OCI-LY7 (cell line): ENCODE results near the gene TSPAN5. TPM values are rescaled to one million over a fixed set of nuclear protein-coding genes. Genes with fewer than 3 reads are reported as not detected.

ENCODE experiments used
- BruUV-seq: library from RNA; stranded (reverse); fragments of 400-500 nt; replicated peaks from 2 replicates; lab custom pipeline; 2021; lab: Mats Ljungman, UMichigan
- CTCF ChIA-PET: fragments of 300-600 bp; sonication (Branson Sonifier 250); formaldehyde crosslinking; loops from one replicate; lab custom pipeline; 2022; ENCODE audit warnings: antibody characterized with exemption; ENCODE audit not compliant: unreplicated experiment; lab: Charles Lee
- POLR2A ChIA-PET: fragments of 300-600 bp; sonication (Branson Sonifier 250); formaldehyde crosslinking; loops from one replicate; lab custom pipeline; 2022; ENCODE audit warnings: antibody characterized with exemption; lab: Charles Lee
- DNase-seq: peaks from one replicate; pipeline ENCODE4 v3.0.0-alpha.2; 2015; ENCODE audit warnings: low spot score
- H2AFZ ChIP-seq: fragments of 200-600 bp; sonication (generic), shearing (Covaris generic); 2 replicates; pipeline ENCODE4 v1.6.1; 2014; ENCODE audit warnings: mild to moderate bottlenecking, antibody characterized with exemption, low read length, moderate library complexity
- H3K27ac ChIP-seq: fragments of 200-600 bp; sonication (generic); 2 replicates; pipeline ENCODE4 v1.5.1; 2014; ENCODE audit warnings: mixed run types, low read depth, mild to moderate bottlenecking, moderate library complexity, low read length, inconsistent platforms; ENCODE audit not compliant: poor library complexity, severe bottlenecking
- H3K36me3 ChIP-seq: fragments of 200-600 bp; sonication (generic); 2 replicates; pipeline ENCODE4 v1.6.1; 2014; ENCODE audit warnings: mild to moderate bottlenecking, antibody characterized with exemption, low read length, moderate library complexity, mixed read lengths; ENCODE audit not compliant: insufficient read depth
- H3K4me1 ChIP-seq: fragments of 200-600 bp; sonication (generic); 2 replicates; pipeline ENCODE4 v1.5.1; 2014; ENCODE audit warnings: mild to moderate bottlenecking, low read length; ENCODE audit not compliant: insufficient read depth, poor library complexity, severe bottlenecking
- H3K4me2 ChIP-seq: fragments of 200-600 bp; sonication (generic); 2 replicates; pipeline ENCODE4 v1.6.1; 2014; ENCODE audit warnings: mild to moderate bottlenecking, low read length
- H3K4me3 ChIP-seq: fragments of 200-600 bp; sonication (generic); 2 replicates; pipeline ENCODE4 v1.5.1; 2014; ENCODE audit warnings: mild to moderate bottlenecking, low read depth, low read length; ENCODE audit not compliant: poor library complexity, severe bottlenecking
- H3K79me2 ChIP-seq: fragments of 200-600 bp; sonication (generic); 2 replicates; pipeline ENCODE4 v1.6.1; 2016; ENCODE audit warnings: low read depth, mild to moderate bottlenecking, low read length, moderate library complexity, mixed read lengths; ENCODE audit not compliant: insufficient read depth
- H3K9me2 ChIP-seq: fragments of 200-600 bp; sonication (generic); 2 replicates; pipeline ENCODE4 v1.6.1; 2016; ENCODE audit warnings: mild to moderate bottlenecking, low read length, mixed read lengths; ENCODE audit not compliant: insufficient read depth
- H3K9me3 ChIP-seq: fragments of 200-600 bp; sonication (generic); 2 replicates; pipeline ENCODE4 v1.6.1; 2014; ENCODE audit warnings: mild to moderate bottlenecking, mixed run types, low read length, mixed read lengths
- H4K20me1 ChIP-seq: fragments of 200-600 bp; sonication (generic); 2 replicates; pipeline ENCODE4 v1.6.1; 2014; ENCODE audit warnings: mild to moderate bottlenecking, antibody characterized with exemption, low read length, moderate library complexity, mixed read lengths; ENCODE audit not compliant: insufficient read depth
- EZH2phosphoT487 ChIP-seq: fragments of 200-600 bp; sonication (generic); IDR thresholded peaks from 2 replicates; pipeline ENCODE4 v1.6.1; 2018; ENCODE audit warnings: low read depth, borderline replicate concordance, mild to moderate bottlenecking, mixed run types, antibody characterized with exemption, low read length, moderate library complexity, mixed read lengths
- intact Hi-C: fragments of 100-400 bp; cut with micrococcal nuclease; formaldehyde crosslinking; loops from one replicate; pipeline ENCODE4 v1.10.0; 2022; ENCODE audit not compliant: unreplicated experiment
- total RNA-seq, 2 experiments: library from RNA; depleted of rRNA in 1 of 2; stranded (reverse); fragments of >200 nt in 1 of 2; shearing (Covaris generic) in 1 of 2; gene quantifications; 2 replicates each; pipeline ENCODE4 v1.2.3, GENCODE V29; 2014 to 2022
- TF ChIP-seq, protein P1 (sequence below): fragments of 200-600 bp; sonication (generic); conservative IDR thresholded peaks from 2 replicates; pipeline ENCODE4 v1.5.1; 2014; ENCODE audit warnings: mild to moderate bottlenecking, antibody characterized with exemption, low read length, moderate library complexity, mixed read lengths

TSPAN5 gene
- total RNA-seq, 2 experiments from 2014 or later, result not detected

DNA sequence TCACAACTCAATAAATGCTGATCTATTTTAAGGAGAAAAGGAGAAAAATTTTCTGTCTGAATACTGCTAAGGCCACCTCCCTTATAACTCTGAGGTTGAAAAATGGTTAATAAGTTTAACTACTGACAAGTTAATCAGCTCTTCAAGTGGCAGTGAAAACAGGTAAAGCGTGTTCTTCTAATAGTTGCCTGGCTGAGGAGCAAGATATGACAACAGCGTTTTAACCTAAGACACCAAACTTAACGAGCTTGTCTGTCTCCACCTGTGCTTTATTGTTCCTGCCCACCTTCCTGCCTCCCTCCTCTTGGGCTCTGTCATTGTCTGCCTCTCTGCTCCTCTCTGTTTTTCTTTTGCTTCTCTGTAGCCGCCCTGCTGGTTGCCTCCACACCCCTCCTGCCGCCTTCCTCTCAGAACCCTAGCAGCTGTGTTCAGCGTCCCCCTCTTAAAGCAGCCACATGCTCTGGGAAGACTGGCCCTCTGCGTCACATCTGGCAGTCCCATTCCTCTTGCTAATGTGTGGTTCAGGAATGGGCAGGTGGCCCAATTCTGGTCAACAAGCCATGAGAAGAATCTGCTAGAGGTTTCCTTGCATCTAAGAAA, 4.3 kb upstream of the TSPAN5 start:
- ChIA-PET POLR2A (interaction anchor here (0.6 to 1.1 kb wide), 2 partner anchors 429 to 524 kb away, joined by 5 to 11 read pairs; no protein-coding TSS in a partner anchor), CTCF (no interaction called here)
- BruUV-seq, result no TSS peak
- Histone ChIP-seq H4K20me1 (no peaks in the 10 kb centered on the region), H3K9me2 (no peaks in the 10 kb centered on the region), H3K79me2 (no peaks in the 10 kb centered on the region), H3K4me3 (no peak overlapping the region), H3K36me3 (no peaks in the 10 kb centered on the region), H3K27ac (no peak overlapping the region), H3K4me2 (no peak overlapping the region), H3K9me3 (no peaks in the 10 kb centered on the region), H3K4me1 (no peaks in the 10 kb centered on the region), H2AFZ (no peak overlapping the region)
- DNase-seq, result no peak
- intact Hi-C loops, result no loop called here
- no peak for TF ChIP-seq EZH2phosphoT487
- TF ChIP-seq, protein P1, sequence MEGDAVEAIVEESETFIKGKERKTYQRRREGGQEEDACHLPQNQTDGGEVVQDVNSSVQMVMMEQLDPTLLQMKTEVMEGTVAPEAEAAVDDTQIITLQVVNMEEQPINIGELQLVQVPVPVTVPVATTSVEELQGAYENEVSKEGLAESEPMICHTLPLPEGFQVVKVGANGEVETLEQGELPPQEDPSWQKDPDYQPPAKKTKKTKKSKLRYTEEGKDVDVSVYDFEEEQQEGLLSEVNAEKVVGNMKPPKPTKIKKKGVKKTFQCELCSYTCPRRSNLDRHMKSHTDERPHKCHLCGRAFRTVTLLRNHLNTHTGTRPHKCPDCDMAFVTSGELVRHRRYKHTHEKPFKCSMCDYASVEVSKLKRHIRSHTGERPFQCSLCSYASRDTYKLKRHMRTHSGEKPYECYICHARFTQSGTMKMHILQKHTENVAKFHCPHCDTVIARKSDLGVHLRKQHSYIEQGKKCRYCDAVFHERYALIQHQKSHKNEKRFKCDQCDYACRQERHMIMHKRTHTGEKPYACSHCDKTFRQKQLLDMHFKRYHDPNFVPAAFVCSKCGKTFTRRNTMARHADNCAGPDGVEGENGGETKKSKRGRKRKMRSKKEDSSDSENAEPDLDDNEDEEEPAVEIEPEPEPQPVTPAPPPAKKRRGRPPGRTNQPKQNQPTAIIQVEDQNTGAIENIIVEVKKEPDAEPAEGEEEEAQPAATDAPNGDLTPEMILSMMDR, result no peak

DNA sequence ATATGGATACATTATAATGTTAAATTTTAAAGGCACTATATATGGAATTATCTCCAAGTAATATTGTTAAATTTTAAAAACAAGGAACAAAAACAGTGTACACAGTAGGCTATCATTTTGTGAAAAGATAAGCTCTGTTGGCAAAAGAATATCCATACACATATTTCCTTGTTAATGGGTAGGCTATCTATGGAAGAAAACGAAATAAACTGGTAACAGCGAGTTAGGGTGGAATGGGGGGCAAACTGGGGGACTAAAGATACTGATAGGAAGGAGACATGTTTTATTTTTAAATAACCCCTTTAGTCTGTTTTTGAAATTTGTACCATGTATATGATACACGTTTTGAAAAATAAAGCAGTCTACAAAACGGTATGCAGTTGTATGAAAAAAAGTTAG, 3.6 kb upstream of the TSPAN5 start:
- ChIA-PET POLR2A (interaction anchor here (0.6 to 1.1 kb wide), 4 partner anchors 8 to 523 kb away, joined by 3 to 11 read pairs (median 4); no protein-coding TSS in a partner anchor), CTCF (no interaction called here)
- Histone ChIP-seq H3K9me3 (no peaks in the 10 kb centered on the region), H2AFZ (no peak overlapping the region), H3K27ac (no peak overlapping the region), H3K4me2 (no peak overlapping the region), H4K20me1 (no peaks in the 10 kb centered on the region), H3K4me3 (no peak overlapping the region), H3K9me2 (no peaks in the 10 kb centered on the region), H3K4me1 (no peaks in the 10 kb centered on the region), H3K79me2 (no peaks in the 10 kb centered on the region), H3K36me3 (no peaks in the 10 kb centered on the region)
- intact Hi-C loops, result no loop called here
- no peak for TF ChIP-seq EZH2phosphoT487
- TF ChIP-seq, protein P1, result no peak
- DNase-seq, result no peak
- no TSS peak for BruUV-seq

DNA sequence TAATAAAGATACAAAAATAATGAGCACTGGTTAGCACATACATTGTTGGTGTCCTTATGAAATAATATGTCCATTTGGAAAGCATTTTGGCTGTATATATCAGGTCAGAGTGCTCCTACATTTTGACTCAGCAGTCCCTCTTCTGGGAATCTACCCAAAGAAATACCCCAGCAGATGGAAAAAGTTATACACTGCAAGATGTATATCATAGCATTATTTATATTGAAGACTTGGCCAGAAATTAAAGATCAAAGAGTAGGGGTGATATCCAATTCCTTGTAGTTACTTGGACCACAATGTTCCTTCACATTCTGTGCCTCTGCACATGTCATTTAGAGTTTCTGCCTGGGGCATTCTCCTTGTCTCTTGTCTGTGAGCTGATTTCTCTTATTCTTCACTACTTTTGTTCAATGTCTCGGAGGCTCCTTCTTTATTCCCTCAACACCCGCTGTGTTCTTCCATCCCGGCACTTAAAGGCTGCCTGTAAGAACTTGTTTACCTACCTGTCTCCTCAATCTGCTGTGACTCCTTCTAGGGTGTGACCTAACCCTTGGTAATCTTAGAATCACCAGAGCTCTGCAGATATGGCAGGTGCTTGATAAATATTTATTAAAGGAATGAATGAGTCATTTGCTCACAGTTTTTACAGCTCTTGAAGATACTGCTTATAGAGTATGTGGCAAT, 3.1 kb upstream of the TSPAN5 start:
- intact Hi-C loops, result no loop called here
- H3K4me3 ChIP-seq, result no peak overlapping the region
- H3K4me1 ChIP-seq, result no peaks in the 10 kb centered on the region
- H3K27ac ChIP-seq, result no peak overlapping the region
- no peaks in the 10 kb centered on the region for H3K36me3 ChIP-seq
- no peaks in the 10 kb centered on the region for H3K79me2 ChIP-seq
- no TSS peak for BruUV-seq
- H3K9me2 ChIP-seq, result no peaks in the 10 kb centered on the region
- no peaks in the 10 kb centered on the region for H4K20me1 ChIP-seq
- no peak for DNase-seq
- no peaks in the 10 kb centered on the region for H3K9me3 ChIP-seq
- CTCF ChIA-PET, result no interaction called here
- POLR2A ChIA-PET, result interaction anchor here (0.6 to 1.1 kb wide), 6 partner anchors 9 to 1413 kb away, joined by 3 to 11 read pairs (median 4); no protein-coding TSS in a partner anchor
- no peak overlapping the region for H2AFZ ChIP-seq
- no peak for TF ChIP-seq EZH2phosphoT487
- TF ChIP-seq, protein P1, result no peak
- no peak overlapping the region for H3K4me2 ChIP-seq
